ENCODE data around the gene MAN1A1. TPM values are rescaled to one million over a fixed set of nuclear protein-coding genes. Genes with fewer than 3 reads are reported as not detected.

The MAN1A1 gene
- total RNA-seq, 1 donor = 175 TPM

- H3K4me3 ChIP-seq (ENCODE audit: low read depth, low read length) = no peak overlapping the region
- DNase-seq (ENCODE audit: low read depth) = no peak
- no peak for TF ChIP-seq CTCF (IDR thresholded peaks at IDR 0.05; ENCODE audit: insufficient read depth, low read length)
Measured at GRCh38 chr6:119313937-119314884, 35.4 kb downstream of the MAN1A1 start.

GRCh38 chr6:119312875-119313338 is 36.7 kb downstream of the MAN1A1 start:
- H3K4me3 ChIP-seq (ENCODE audit: low read depth, low read length) = no peak overlapping the region
- no peak for TF ChIP-seq CTCF (IDR thresholded peaks at IDR 0.05; ENCODE audit: insufficient read depth, low read length)

GRCh38 chr6:119312441-119312840 is 37.1 kb downstream of the MAN1A1 start:
- no peak overlapping the region for H3K4me3 ChIP-seq (ENCODE audit: low read depth, low read length)
- TF ChIP-seq CTCF (IDR thresholded peaks at IDR 0.05; ENCODE audit: insufficient read depth, low read length) = no peak
- no peak for DNase-seq (ENCODE audit: low read depth)

More at GRCh38 chr6:119312875-119313338, 36.7 kb downstream of the MAN1A1 start:
- DNase-seq (ENCODE audit: low read depth) = no peak

GRCh38 chr6:119311514-119312142 is 37.9 kb downstream of the MAN1A1 start:
- TF ChIP-seq CTCF (IDR thresholded peaks at IDR 0.05; ENCODE audit: insufficient read depth, low read length) = no peak
- DNase-seq (ENCODE audit: low read depth) = no peak
- H3K4me3 ChIP-seq (ENCODE audit: low read depth, low read length) = no peak overlapping the region

- no peak for TF ChIP-seq CTCF (IDR thresholded peaks at IDR 0.05; ENCODE audit: insufficient read depth, low read length)
- peak; percentile 20 for DNase-seq (ENCODE audit: low read depth)
- H3K4me3 ChIP-seq (ENCODE audit: low read depth, low read length) = no peak overlapping the region
Measured at GRCh38 chr6:119310486-119311036, 39.0 kb downstream of the MAN1A1 start.

- peak; percentile 56 for DNase-seq (ENCODE audit: low read depth)
Measured at GRCh38 chr6:119308991-119309657, 40.4 kb downstream of the MAN1A1 start.

More at GRCh38 chr6:119308991-119309657, 40.4 kb downstream of the MAN1A1 start:
- H3K4me3 ChIP-seq (ENCODE audit: low read depth, low read length) = no peak overlapping the region
- TF ChIP-seq CTCF (IDR thresholded peaks at IDR 0.05; ENCODE audit: insufficient read depth, low read length) = no peak

Measured in fibroblast of the aortic adventitia (primary cell).